ENCODE measurements around the gene EP400. TPM values are rescaled to one million over a fixed set of nuclear protein-coding genes. Genes with fewer than 3 reads are reported as not detected.
A peak's percentile ranks its signal among the peaks of the same experiment; 100 is the strongest.
"Not testable (repeated sequence)": the region's sequence is repeated elsewhere in the genome, so short reads cannot be mapped to it uniquely, and the experiment has no call there.

EP400 gene
- total and polyA plus RNA-seq, 5 donors: 10.1 to 21.6 (median 16.5) TPM

DNA sequence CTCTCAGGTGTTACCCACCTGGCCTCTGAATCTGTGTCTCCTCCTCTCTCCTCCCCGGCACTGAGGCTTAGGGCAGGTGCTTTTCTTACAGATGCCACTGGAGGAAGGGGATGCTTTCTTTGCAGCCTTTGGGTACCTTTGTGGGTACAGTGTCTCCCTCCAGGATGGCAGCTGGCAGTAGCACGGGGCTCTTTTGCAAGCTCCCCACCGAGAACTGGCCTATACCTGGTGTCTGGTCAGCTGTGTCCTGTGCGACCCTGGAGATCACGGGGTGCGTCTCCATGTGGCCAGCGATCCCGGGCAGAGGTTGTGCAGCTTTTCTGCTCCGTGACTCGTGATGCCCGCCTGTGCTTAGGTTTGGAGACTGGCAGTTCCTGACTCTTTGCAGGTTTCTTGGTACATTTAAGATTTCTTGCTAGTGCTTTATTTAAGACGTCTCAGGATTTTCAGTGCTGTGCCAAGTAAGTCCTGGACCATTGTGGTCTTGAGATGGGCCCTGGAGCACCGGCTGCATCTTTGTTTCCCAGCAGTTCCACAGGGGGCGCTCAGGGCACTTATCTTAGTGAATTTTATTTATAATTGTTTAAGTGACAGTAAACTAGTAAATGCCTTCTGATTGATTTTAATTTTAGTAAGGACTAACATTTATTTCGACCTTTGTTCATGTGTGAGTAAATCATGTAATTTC, 125.4 kb downstream of the EP400 start:
- DNase-seq (no peak), ATAC-seq (no peak)
- Histone ChIP-seq H3K4me1 (ENCODE audit: control insufficient read depth, insufficient read depth, low read length) (no peaks in the 10 kb centered on the region), H3K27ac (ENCODE audit: low read length) (no peak overlapping the region), H3K27me3 (ENCODE audit: control insufficient read depth, insufficient read depth) (no peaks in the 10 kb centered on the region), H3K4me3 (ENCODE audit: low read length) (no peak overlapping the region), H3K9me3 (ENCODE audit: control insufficient read depth, low read length) (no peaks in the 10 kb centered on the region)
- 90% methylated on average over 15 of the region's 15 CpGs for WGBS
- intact Hi-C loops (cut with DNase I): no loop called here

- Histone ChIP-seq H3K4me3 (ENCODE audit: low read length) (no peak overlapping the region), H3K27me3 (ENCODE audit: control insufficient read depth, insufficient read depth) (no peaks in the 10 kb centered on the region), H3K9me3 (ENCODE audit: control insufficient read depth, low read length) (no peaks in the 10 kb centered on the region), H3K4me1 (ENCODE audit: control insufficient read depth, insufficient read depth, low read length) (no peaks in the 10 kb centered on the region), H3K27ac (ENCODE audit: low read length) (no peak overlapping the region)
- no peak for DNase-seq
- WGBS: 92% methylated on average over 16 of the region's 16 CpGs
- no peak for ATAC-seq
- intact Hi-C loops (cut with DNase I): no loop called here
Observed at GRCh38 chr12:132075714-132076553, 126.2 kb downstream of the EP400 start.

DNA sequence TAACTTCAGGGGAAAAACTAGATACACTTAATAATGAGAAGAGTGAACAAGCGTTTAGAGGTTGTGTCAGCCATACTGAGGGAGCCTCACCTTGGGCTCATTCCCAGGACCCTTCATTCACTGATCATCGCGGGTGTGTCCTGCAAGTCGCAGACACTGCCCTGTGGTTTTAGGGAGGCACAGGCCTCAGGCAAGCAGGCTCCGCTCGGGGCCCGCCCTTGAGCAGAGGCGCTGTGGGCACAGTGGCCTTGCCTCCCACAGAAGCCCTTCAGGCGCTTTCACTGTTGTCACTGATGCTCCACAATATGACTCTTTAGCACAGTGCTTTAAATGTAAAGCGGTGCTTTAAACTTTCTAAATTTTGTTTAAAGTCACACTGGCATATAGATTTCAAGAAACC, 127.0 kb downstream of the EP400 start:
- ATAC-seq (no peak), DNase-seq (no peak)
- Histone ChIP-seq H3K4me1 (ENCODE audit: control insufficient read depth, insufficient read depth, low read length) (no peaks in the 10 kb centered on the region), H3K27ac (ENCODE audit: low read length) (no peak overlapping the region), H3K4me3 (ENCODE audit: low read length) (no peak overlapping the region), H3K9me3 (ENCODE audit: control insufficient read depth, low read length) (no peaks in the 10 kb centered on the region), H3K27me3 (ENCODE audit: control insufficient read depth, insufficient read depth) (no peaks in the 10 kb centered on the region)
- intact Hi-C loops (cut with DNase I): no loop called here
- WGBS: 96% methylated on average over 10 of the region's 10 CpGs

DNA sequence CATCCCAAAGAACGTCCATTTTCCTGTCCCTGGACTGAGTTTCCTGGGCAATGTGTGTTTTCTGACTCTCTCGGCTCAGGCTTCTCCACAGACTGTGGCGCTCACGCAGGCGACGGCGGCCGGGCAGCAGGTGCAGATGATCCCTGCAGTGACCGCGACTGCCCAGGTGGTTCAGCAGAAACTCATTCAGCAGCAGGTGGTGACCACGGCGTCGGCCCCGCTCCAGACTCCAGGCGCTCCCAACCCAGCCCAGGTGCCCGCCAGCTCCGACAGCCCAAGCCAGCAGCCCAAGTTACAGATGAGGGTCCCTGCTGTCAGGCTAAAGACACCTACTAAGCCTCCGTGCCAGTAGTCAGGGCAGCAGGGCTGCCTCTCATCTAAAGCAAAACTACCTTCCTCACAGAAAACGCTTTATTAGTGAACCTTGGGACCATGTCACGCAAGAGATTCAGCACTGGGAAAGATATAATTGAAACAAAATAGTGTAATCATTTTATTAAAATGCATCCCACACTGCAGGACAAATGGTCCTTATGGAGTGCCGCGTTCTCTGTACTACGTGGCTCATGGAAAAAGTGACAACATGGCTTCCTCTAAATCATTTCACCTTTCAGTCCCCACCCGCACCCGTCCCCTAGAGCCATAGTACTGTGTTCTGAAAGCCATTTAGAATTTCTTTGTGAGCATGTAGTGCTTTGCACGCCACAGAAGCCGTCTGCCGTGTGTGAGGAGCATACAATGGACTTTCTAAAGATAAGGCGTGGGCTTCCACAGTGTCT, 127.8 kb downstream of the EP400 start:
- no peak overlapping the region for H3K27ac ChIP-seq (ENCODE audit: low read length)
- H3K27me3 ChIP-seq (ENCODE audit: control insufficient read depth, insufficient read depth): no peaks in the 10 kb centered on the region
- no peak overlapping the region for H3K4me3 ChIP-seq (ENCODE audit: low read length)
- DNase-seq (no peak), ATAC-seq (peak in 1 of 2 donors; percentile 54)
- 88% methylated on average over 29 of the region's 29 CpGs for WGBS
- H3K4me1 ChIP-seq (ENCODE audit: control insufficient read depth, insufficient read depth, low read length): no peaks in the 10 kb centered on the region
- intact Hi-C loops (cut with DNase I): no loop called here
- H3K9me3 ChIP-seq (ENCODE audit: control insufficient read depth, low read length): no peaks in the 10 kb centered on the region

GRCh38 chr12:132078190-132078589, 128.4 kb downstream of the EP400 start:
- DNase-seq (peak in 1 of 3 donors; percentile 34), ATAC-seq (peak; percentile 49 to 82)
- H3K4me1 ChIP-seq (ENCODE audit: control insufficient read depth, insufficient read depth, low read length): no peaks in the 10 kb centered on the region
- H3K27ac ChIP-seq (ENCODE audit: low read length): no peak overlapping the region
- no peaks in the 10 kb centered on the region for H3K27me3 ChIP-seq (ENCODE audit: control insufficient read depth, insufficient read depth)
- intact Hi-C loops (cut with DNase I): no loop called here
- WGBS: 54% methylated on average over 6 of the region's 6 CpGs
- no peak overlapping the region for H3K4me3 ChIP-seq (ENCODE audit: low read length)
- H3K9me3 ChIP-seq (ENCODE audit: control insufficient read depth, low read length): no peaks in the 10 kb centered on the region

DNA sequence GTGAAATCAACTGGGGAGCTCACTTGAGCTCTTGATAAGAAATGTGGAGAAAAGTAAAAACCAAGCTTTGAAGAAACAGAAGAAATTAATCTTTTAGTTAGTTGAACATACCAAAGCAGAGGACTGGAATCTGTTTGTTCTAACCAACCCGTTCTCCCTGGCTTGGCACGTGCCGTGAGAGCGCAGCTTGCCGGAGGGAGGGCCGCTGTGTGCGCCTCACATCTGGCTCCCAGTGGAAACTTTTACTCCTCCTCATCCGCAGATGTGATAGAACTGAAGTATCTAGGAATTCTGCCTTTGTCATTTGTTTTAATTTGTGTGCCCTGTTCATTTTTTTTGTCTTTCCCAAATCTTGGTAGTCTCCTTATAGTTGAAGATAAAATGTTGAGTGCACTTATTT, 129.5 kb downstream of the EP400 start:
- Histone ChIP-seq H3K27ac (ENCODE audit: low read length) (no peak overlapping the region), H3K4me3 (ENCODE audit: low read length) (no peak overlapping the region), H3K9me3 (ENCODE audit: control insufficient read depth, low read length) (no peaks in the 10 kb centered on the region), H3K4me1 (ENCODE audit: control insufficient read depth, insufficient read depth, low read length) (peaks cover 3% of the 10 kb centered on the region), H3K27me3 (ENCODE audit: control insufficient read depth, insufficient read depth) (no peaks in the 10 kb centered on the region)
- intact Hi-C loops (cut with DNase I): no loop called here
- WGBS: 87% methylated on average over 8 of the region's 8 CpGs
- DNase-seq: peak in 1 of 3 donors; percentile 72
- peak in 1 of 2 donors; percentile 48 for ATAC-seq

- ATAC-seq (no peak), DNase-seq (no peak)
- H3K27me3 ChIP-seq (ENCODE audit: control insufficient read depth, insufficient read depth): no peaks in the 10 kb centered on the region
- intact Hi-C loops (cut with DNase I): no loop called here
- H3K27ac ChIP-seq (ENCODE audit: low read length): no peak overlapping the region
- H3K4me3 ChIP-seq (ENCODE audit: low read length): no peak overlapping the region
- H3K4me1 ChIP-seq (ENCODE audit: control insufficient read depth, insufficient read depth, low read length): peaks cover 3% of the 10 kb centered on the region
- no peaks in the 10 kb centered on the region for H3K9me3 ChIP-seq (ENCODE audit: control insufficient read depth, low read length)
- 76% methylated on average over 12 of the region's 12 CpGs for WGBS
Observed at GRCh38 chr12:132079695-132080094, 130.0 kb downstream of the EP400 start.

DNA sequence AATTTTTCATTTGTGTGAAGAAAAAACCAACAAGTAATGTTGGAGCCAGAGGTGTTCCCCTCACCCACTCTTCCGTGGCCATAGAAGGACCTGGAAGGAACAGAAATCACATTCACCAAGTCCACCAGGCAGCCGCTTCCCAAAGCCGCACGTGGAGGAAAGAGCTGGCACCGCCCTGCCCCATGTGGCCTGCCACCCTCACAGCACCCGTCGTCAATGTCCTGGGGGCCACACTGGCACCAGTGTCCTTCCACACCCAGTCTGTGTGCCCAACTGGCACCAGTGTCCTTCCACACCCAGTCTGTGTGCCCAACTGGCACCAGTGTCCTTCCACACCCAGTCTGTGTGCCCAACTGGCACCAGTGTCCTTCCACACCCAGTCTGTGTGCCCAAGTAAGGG, 130.8 kb downstream of the EP400 start:
- ATAC-seq: not testable (repeated sequence)

DNA sequence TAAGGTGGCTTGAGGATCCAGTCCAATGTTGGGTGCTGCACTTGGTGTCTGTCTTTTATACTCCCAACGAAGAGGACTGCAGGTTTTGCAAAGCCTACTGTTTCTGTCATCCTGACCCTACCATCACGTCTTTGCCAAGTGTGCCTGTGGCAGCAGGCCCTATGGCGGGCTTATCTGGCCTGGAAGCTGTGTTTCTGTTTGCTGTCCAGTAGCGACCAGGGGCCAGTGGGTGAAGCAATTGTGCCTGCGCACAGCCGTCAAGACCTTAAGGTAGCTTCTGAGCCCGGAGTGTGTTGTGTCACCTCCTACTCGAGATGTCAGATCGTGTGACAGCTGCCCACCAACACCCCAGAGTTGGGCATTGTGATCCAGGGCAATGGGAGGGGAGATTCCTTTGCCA, 131.7 kb downstream of the EP400 start:
- Histone ChIP-seq H3K4me3 (ENCODE audit: low read length) (no peak overlapping the region), H3K9me3 (ENCODE audit: control insufficient read depth, low read length) (no peaks in the 10 kb centered on the region), H3K27ac (ENCODE audit: low read length) (no peak overlapping the region), H3K4me1 (ENCODE audit: control insufficient read depth, insufficient read depth, low read length) (peaks cover 4% of the 10 kb centered on the region), H3K27me3 (ENCODE audit: control insufficient read depth, insufficient read depth) (no peaks in the 10 kb centered on the region)
- no peak for DNase-seq
- ATAC-seq: no peak
- intact Hi-C loops (cut with DNase I): no loop called here
- WGBS: 68% methylated on average over 9 of the region's 9 CpGs

More for the DNA sequence above, 130.8 kb downstream of the EP400 start:
- H3K27me3 ChIP-seq (ENCODE audit: control insufficient read depth, insufficient read depth); H3K4me3 ChIP-seq (ENCODE audit: low read length); DNase-seq; H3K9me3 ChIP-seq (ENCODE audit: control insufficient read depth, low read length); H3K27ac ChIP-seq (ENCODE audit: low read length); intact Hi-C loops (cut with DNase I); H3K4me1 ChIP-seq (ENCODE audit: control insufficient read depth, insufficient read depth, low read length): not testable (repeated sequence)
- WGBS: 80% methylated on average over 7 of the region's 7 CpGs

- ATAC-seq: no peak
- intact Hi-C loops (cut with DNase I): no loop called here
- Histone ChIP-seq H3K9me3 (ENCODE audit: control insufficient read depth, low read length) (no peaks in the 10 kb centered on the region), H3K4me3 (ENCODE audit: low read length) (peak overlapping the region; percentile 70), H3K27me3 (ENCODE audit: control insufficient read depth, insufficient read depth) (no peaks in the 10 kb centered on the region), H3K27ac (ENCODE audit: low read length) (no peak overlapping the region), H3K4me1 (ENCODE audit: control insufficient read depth, insufficient read depth, low read length) (peaks cover 4% of the 10 kb centered on the region)
- DNase-seq: no peak
- 14% methylated on average over 8 of the region's 8 CpGs for WGBS
Observed at GRCh38 chr12:132083614-132083940, 133.8 kb downstream of the EP400 start.
